CD1c-positive myeloid dendritic cell (primary cell): ENCODE results near the gene CST3.
"Not testable (repeated sequence)": the region's sequence is repeated elsewhere in the genome, so short reads cannot be mapped to it uniquely, and the experiment has no call there.

ENCODE experiments used
- DNase-seq: peaks from one replicate; pipeline ENCODE4 v3.0.0-alpha.2; 2016; ENCODE audit errors: extremely low spot score

CST3 gene

GRCh38 chr20:23628402-23629016, 9.2 kb downstream of the CST3 start:
- no peak for DNase-seq

GRCh38 chr20:23627501-23627900, 10.3 kb downstream of the CST3 start:
- DNase-seq = no peak

- no peak for DNase-seq
Observed at GRCh38 chr20:23626040-23626620, 11.6 kb downstream of the CST3 start.

- DNase-seq = no peak
Observed at GRCh38 chr20:23625236-23625964, 12.4 kb downstream of the CST3 start.

GRCh38 chr20:23624324-23624691, 13.4 kb downstream of the CST3 start:
- DNase-seq = no peak

- no peak for DNase-seq
Observed at GRCh38 chr20:23623666-23624323, 14.0 kb downstream of the CST3 start.

GRCh38 chr20:23622839-23623343, 14.9 kb downstream of the CST3 start:
- peak; percentile 60 for DNase-seq

- DNase-seq = not testable (repeated sequence)
Observed at GRCh38 chr20:23622401-23622800, 15.4 kb downstream of the CST3 start.

GRCh38 chr20:23620670-23621386, 16.9 kb downstream of the CST3 start:
- not testable (repeated sequence) for DNase-seq

- no peak for DNase-seq
Observed at GRCh38 chr20:23614163-23614562, 23.6 kb downstream of the CST3 start.

- DNase-seq = no peak
Observed at GRCh38 chr20:23613676-23614075, 24.1 kb downstream of the CST3 start.

- DNase-seq = no peak
Observed at GRCh38 chr20:23612396-23612795, 25.4 kb downstream of the CST3 start.

GRCh38 chr20:23609486-23610109, 28.2 kb downstream of the CST3 start:
- DNase-seq = no peak

GRCh38 chr20:23608251-23608846, 29.4 kb downstream of the CST3 start:
- no peak for DNase-seq

GRCh38 chr20:23607497-23608245, 30.1 kb downstream of the CST3 start:
- no peak for DNase-seq

- DNase-seq = peak; percentile 72
Observed at GRCh38 chr20:23606652-23607049, 31.1 kb downstream of the CST3 start.

GRCh38 chr20:23605867-23606651, 31.7 kb downstream of the CST3 start, which contains the start of gene CST9:
Gene CST9 (minus strand): TSS chr20:23605917. CDS start chr20:23605864, 53 bp downstream.
- DNase-seq = no peak

GRCh38 chr20:23604306-23604705, 33.4 kb downstream of the CST3 start:
- DNase-seq = no peak

- DNase-seq = peak; percentile 29
Observed at GRCh38 chr20:23603321-23603720, 34.4 kb downstream of the CST3 start.
